GM18907 (cell line): Measurements from ENCODE around the gene ORM1.

Source experiments
- ATAC-seq: cut with Tn5 transposase; IDR thresholded peaks from one replicate; pipeline ENCODE4 v1.9.1; 2021; ENCODE audit warnings: mild to moderate bottlenecking, moderate library complexity; ENCODE audit not compliant: unreplicated experiment

Gene ORM1

GRCh38 chr9:114341152-114341830, 18.4 kb downstream of the ORM1 start:
- ATAC-seq: no peak

GRCh38 chr9:114341991-114342390, 19.1 kb downstream of the ORM1 start:
- no peak for ATAC-seq

- no peak for ATAC-seq
These were observed 20.0 kb downstream of the ORM1 start for GRCh38 chr9:114342755-114343440.

- no peak for ATAC-seq
These were observed 20.7 kb downstream of the ORM1 start for GRCh38 chr9:114343471-114344187.

- no peak for ATAC-seq
These were observed 21.3 kb downstream of the ORM1 start for GRCh38 chr9:114344188-114344566.

- no peak for ATAC-seq
These were observed 21.8 kb downstream of the ORM1 start for GRCh38 chr9:114344692-114345091.

- ATAC-seq: no peak
These were observed 22.7 kb downstream of the ORM1 start for GRCh38 chr9:114345493-114346065.

GRCh38 chr9:114346146-114346545, 23.2 kb downstream of the ORM1 start:
- no peak for ATAC-seq

GRCh38 chr9:114347675-114348074, 24.8 kb downstream of the ORM1 start:
- ATAC-seq: no peak

GRCh38 chr9:114348261-114348905, 25.5 kb downstream of the ORM1 start:
- ATAC-seq: no peak

- ATAC-seq: peak; percentile 94
These were observed 26.1 kb downstream of the ORM1 start for GRCh38 chr9:114348906-114349482.

GRCh38 chr9:114349713-114350480, 27.0 kb downstream of the ORM1 start:
- ATAC-seq: no peak

- ATAC-seq: no peak
These were observed 27.9 kb downstream of the ORM1 start for GRCh38 chr9:114350636-114351401.

- no peak for ATAC-seq
These were observed 29.0 kb downstream of the ORM1 start for GRCh38 chr9:114351932-114352331.

- ATAC-seq: no peak
These were observed 32.9 kb downstream of the ORM1 start for GRCh38 chr9:114355821-114356220.

GRCh38 chr9:114356792-114357191, 33.9 kb downstream of the ORM1 start:
- no peak for ATAC-seq

- ATAC-seq: no peak
These were observed 34.5 kb downstream of the ORM1 start for GRCh38 chr9:114357360-114357759.

- no peak for ATAC-seq
These were observed 35.0 kb downstream of the ORM1 start for GRCh38 chr9:114357911-114358328.

GRCh38 chr9:114359801-114360200, 36.9 kb downstream of the ORM1 start:
- ATAC-seq: no peak
